Psoas muscle (tissue), 8 donors: ENCODE results near the gene ABTB1. TPM values are rescaled to one million over a fixed set of nuclear protein-coding genes. Genes with fewer than 3 reads are reported as not detected.

Experiments used
- ATAC-seq, 4 donors: fragments of 200-7000 bp; cut with Tn5 transposase; one replicate each; pipeline ENCODE4 v1.9.1; 2020; ENCODE audit warnings: moderate library complexity in 3 of 4, mild to moderate bottlenecking in 2 of 4
- DNase-seq, 2 donors: peaks; one replicate each; pipeline ENCODE4 v3.0.0-alpha.2; 2020
- H3K27ac ChIP-seq: fragments of 200-600 bp; one replicate; pipeline ENCODE4 v1.8.0; 2022
- H3K27me3 ChIP-seq, 3 donors: fragments of 200-600 bp in 1 of 3; one replicate each; pipeline versions ENCODE4 v1.6.1 to v1.8.0; 2013 to 2022; ENCODE audit warnings: low read length in 2 of 3, mild to moderate bottlenecking in 2 of 3, moderate library complexity in 1 of 3; ENCODE audit not compliant: insufficient read depth in 3 of 3
- H3K36me3 ChIP-seq, 2 donors: fragments of 200-600 bp in 1 of 2; one replicate each; pipeline versions ENCODE4 v1.6.1 to v1.8.0; 2013 to 2022; ENCODE audit warnings: low read depth in 1 of 2, mild to moderate bottlenecking in 1 of 2, moderate library complexity in 1 of 2; ENCODE audit not compliant: insufficient read depth in 1 of 2
- H3K4me1 ChIP-seq: fragments of 200-600 bp; one replicate; pipeline ENCODE4 v1.8.0; 2022
- H3K4me3 ChIP-seq: fragments of 200-600 bp; one replicate; pipeline ENCODE4 v1.8.0; 2022; ENCODE audit warnings: mild to moderate bottlenecking
- H3K9me3 ChIP-seq: fragments of 200-600 bp; one replicate; pipeline ENCODE4 v1.8.0; 2022
- CTCF ChIP-seq: fragments of 200-600 bp; IDR thresholded peaks from one replicate; pipeline ENCODE4 v1.8.0; 2022; ENCODE audit warnings: antibody characterized with exemption
- WGBS, 3 donors: extraction: QIAGEN DNeasy Blood & Tissue Kit; methylation state at CpG; one replicate each; pipeline versions ENCODE4 v1.1.6 to v1.1.7; 2013; 5-methylcytosine and 5-hydroxymethylcytosine counted together
- intact Hi-C, 2 donors: fragments of 100-400 bp; cut with DNase I; formaldehyde crosslinking; loops; one replicate each; pipeline versions ENCODE4 v1.11.0 to v1.14.2; 2022
- polyA plus RNA-seq, 3 donors: library from polyadenylated mRNA; stranded (reverse); fragments of 200-250 nt; gene quantifications; one replicate each; pipeline ENCODE4 v1.2.3, GENCODE V29; 2013
- total RNA-seq, 4 donors: library from RNA; stranded (reverse); fragmentation: NEBNext Ultra II Directional in 2 of 4; extraction: Animal tissue kit (Norgen Biotek cat#: 25700) in 2 of 4; gene quantifications; one replicate each; pipeline versions ENCODE4 v1.2.1 to v1.2.4, GENCODE V29; 2021 to 2023
- donor health status: healthy with polysubstance abuse.
- donor health status: DM: no; HTN: no; CAD: no; lungs with moderate emphysema.
- donor health status: Bipolar disorder and iron deficiency.
- donor health status: healthy.
- donor health status: DM: yes; HTN: yes; CAD: no.
- donor health status: DM: no; HTN: no; CAD: no.
- donor health status: DM: no; HTN: no; CAD: no.
- donor health status: DM: yes; HTN: yes; CAD: no.

Gene ABTB1
- total and polyA plus RNA-seq, 7 donors: 22.8 to 34.5 (median 30.1) TPM

- no peak for ATAC-seq
- WGBS, 3 donors: 88 to 93% (median 92%) methylated on average over 12 of the region's 12 CpGs
- Histone ChIP-seq H3K27ac (no peak overlapping the region), H3K27me3 (peaks cover 0 to 3% (median 0%) of the 10 kb centered on the region in 3 donors), H3K4me3 (no peak overlapping the region), H3K36me3 (no peaks in the 10 kb centered on the region), H3K9me3 (no peaks in the 10 kb centered on the region), H3K4me1 (peaks cover 2% of the 10 kb centered on the region)
- no peak for DNase-seq
- intact Hi-C loops: no loop called here
- TF ChIP-seq CTCF: no peak
Measured at GRCh38 chr3:127634653-127635052, 38.1 kb upstream of the ABTB1 start.

GRCh38 chr3:127637546-127637945 is 35.2 kb upstream of the ABTB1 start:
- no peak overlapping the region for H3K27ac ChIP-seq

GRCh38 chr3:127637971-127638370 is 34.8 kb upstream of the ABTB1 start:
- Histone ChIP-seq H3K4me3 (no peak overlapping the region), H3K4me1 (no peaks in the 10 kb centered on the region), H3K27me3 (peaks cover 0 to 3% (median 0%) of the 10 kb centered on the region in 3 donors), H3K9me3 (no peaks in the 10 kb centered on the region), H3K36me3 (no peaks in the 10 kb centered on the region), H3K27ac (no peak overlapping the region)
- no peak for DNase-seq
- ATAC-seq: no peak
- intact Hi-C loops: no loop called here
- TF ChIP-seq CTCF: no peak

More at GRCh38 chr3:127637546-127637945, 35.2 kb upstream of the ABTB1 start:
- no peaks in the 10 kb centered on the region for H3K9me3 ChIP-seq
- H3K4me3 ChIP-seq: no peak overlapping the region
- DNase-seq (no peak), ATAC-seq (no peak)
- no peaks in the 10 kb centered on the region for H3K36me3 ChIP-seq
- TF ChIP-seq CTCF: no peak
- 67 to 84% (median 75%) methylated on average over 3 of the region's 3 CpGs for WGBS, 3 donors
- H3K27me3 ChIP-seq: peaks cover 0 to 3% (median 0%) of the 10 kb centered on the region in 3 donors
- H3K4me1 ChIP-seq: no peaks in the 10 kb centered on the region
- intact Hi-C loops: no loop called here

- Histone ChIP-seq H3K4me3 (no peak overlapping the region), H3K4me1 (no peaks in the 10 kb centered on the region), H3K36me3 (no peaks in the 10 kb centered on the region), H3K27me3 (peaks cover 0 to 1% (median 0%) of the 10 kb centered on the region in 3 donors), H3K9me3 (no peaks in the 10 kb centered on the region), H3K27ac (no peak overlapping the region)
- intact Hi-C loops: no loop called here
- DNase-seq: no peak
- ATAC-seq: no peak
- no peak for TF ChIP-seq CTCF
- WGBS, 3 donors: 86 to 98% (median 91%) methylated on average over 5 of the region's 5 CpGs
Measured at GRCh38 chr3:127639173-127640041, 33.3 kb upstream of the ABTB1 start.

- Histone ChIP-seq H3K36me3 (no peaks in the 10 kb centered on the region), H3K9me3 (no peaks in the 10 kb centered on the region), H3K4me1 (no peaks in the 10 kb centered on the region), H3K27me3 (peaks cover 0 to 1% (median 0%) of the 10 kb centered on the region in 3 donors), H3K4me3 (no peak overlapping the region), H3K27ac (no peak overlapping the region)
- ATAC-seq: no peak
- no peak for TF ChIP-seq CTCF
- WGBS, 3 donors: 94 to 100% (median 97%) methylated on average over 3 of the region's 3 CpGs
- intact Hi-C loops: no loop called here
- no peak for DNase-seq
Measured at GRCh38 chr3:127640042-127640355, 32.8 kb upstream of the ABTB1 start.
